H1 (cell line): Measurements from ENCODE around the gene U2AF1L4. TPM values are rescaled to one million over a fixed set of nuclear protein-coding genes. Genes with fewer than 3 reads are reported as not detected.
A peak's percentile ranks its signal among the peaks of the same experiment; 100 is the strongest.

Experiments used
- CTCF ChIA-PET: fragments of 300-600 bp; sonication (Branson Sonifier 250); formaldehyde crosslinking; loops from one replicate; lab custom pipeline; 2021; ENCODE audit not compliant: partially characterized antibody; lab: Charles Lee
- POLR2A ChIA-PET: fragments of 300-600 bp; sonication (Branson Sonifier 250); formaldehyde crosslinking; loops from one replicate; lab custom pipeline; 2021; ENCODE audit warnings: inconsistent platforms; ENCODE audit not compliant: partially characterized antibody; lab: Charles Lee
- DNase-seq, 2 experiments: peaks; one replicate each; pipeline versions ENCODE4 v3.0.0 to v3.0.0-alpha.2; 2010 to 2022; ENCODE audit warnings: low spot score in 2 of 2, low read depth in 1 of 2, mixed read lengths in 1 of 2
- FAIRE-seq: peaks from 2 replicates; lab custom pipeline; 2011; peaks lifted over from hg19 to GRCh38; lab: Jason Lieb, UNC
- H2AFZ ChIP-seq: 2 replicates; pipeline ENCODE4 v1.8.1; 2012; ENCODE audit warnings: low read length, inconsistent platforms
- H2AK5ac ChIP-seq: 2 replicates; pipeline ENCODE4 v1.6.1; 2013; ENCODE audit warnings: low read depth, low read length
- H2BK120ac ChIP-seq: replicated peaks from 2 replicates; pipeline ENCODE3; 2013; ENCODE audit warnings: low read depth, low read length, inconsistent platforms
- H2BK12ac ChIP-seq: 2 replicates; pipeline ENCODE4 v1.6.1; 2013; ENCODE audit warnings: low read depth, low read length
- H2BK15ac ChIP-seq: 2 replicates; pipeline ENCODE4 v1.6.1; 2013; ENCODE audit warnings: low read length
- H2BK20ac ChIP-seq: 2 replicates; pipeline ENCODE4 v1.6.1; 2013; ENCODE audit warnings: low read length
- H2BK5ac ChIP-seq: 2 replicates; pipeline ENCODE4 v1.6.1; 2013; ENCODE audit warnings: low read depth, low read length
- H3K14ac ChIP-seq: 2 replicates; pipeline ENCODE4 v1.6.1; 2013; ENCODE audit warnings: inconsistent platforms; ENCODE audit not compliant: insufficient read length
- H3K18ac ChIP-seq: 2 replicates; pipeline ENCODE4 v1.6.1; 2013; ENCODE audit warnings: low read length; ENCODE audit errors: extremely low read depth
- H3K23ac ChIP-seq: 2 replicates; pipeline ENCODE4 v1.6.1; 2013; ENCODE audit warnings: inconsistent platforms; ENCODE audit not compliant: insufficient read length
- H3K23me2 ChIP-seq: 2 replicates; pipeline ENCODE4 v1.6.1; 2013; ENCODE audit warnings: low read depth, low read length
- H3K27ac ChIP-seq: 2 replicates; pipeline ENCODE4 v1.6.1; 2011; ENCODE audit warnings: low read depth, low read length, inconsistent platforms
- H3K27me3 ChIP-seq, 4 experiments: replicated peaks in 1 of 4; 1 replicate in 1 of 4; 2 replicates in 3 of 4; pipeline versions ENCODE4 v1.6.1 to v1.8.1; 2011 to 2013; ENCODE audit warnings: low read length in 3 of 4, mild to moderate bottlenecking in 3 of 4, inconsistent platforms in 2 of 4, mixed read lengths in 2 of 4, moderate library complexity in 1 of 4; ENCODE audit not compliant: control insufficient read depth in 3 of 4, insufficient read depth in 3 of 4; ENCODE audit errors: extremely low read depth in 1 of 4
- H3K36me3 ChIP-seq, 4 experiments: 2 replicates each; pipeline versions ENCODE4 v1.6.1 to v1.8.1; 2011 to 2013; ENCODE audit warnings: mild to moderate bottlenecking in 4 of 4, low read length in 3 of 4, moderate library complexity in 2 of 4, control low read depth in 1 of 4, inconsistent platforms in 1 of 4; ENCODE audit not compliant: insufficient read depth in 4 of 4, control insufficient read depth in 2 of 4
- H3K4ac ChIP-seq: replicated peaks from 2 replicates; pipeline ENCODE3; 2013; ENCODE audit warnings: low read length, low read depth, mixed read lengths, inconsistent platforms; ENCODE audit not compliant: insufficient read length
- H3K4me1 ChIP-seq, 4 experiments: replicated peaks in 1 of 4; 1 replicate in 1 of 4; 2 replicates in 3 of 4; pipeline versions ENCODE4 v1.6.1 to v1.8.1; 2011 to 2013; ENCODE audit warnings: low read length in 3 of 4, inconsistent platforms in 2 of 4, mixed read lengths in 1 of 4; ENCODE audit not compliant: insufficient read depth in 4 of 4, control insufficient read depth in 3 of 4
- H3K4me2 ChIP-seq, 2 experiments: 2 replicates each; pipeline versions ENCODE4 v1.6.1 to v1.8.1; 2011 to 2013; ENCODE audit warnings: low read depth in 2 of 2, low read length in 2 of 2, control low read depth in 1 of 2, inconsistent platforms in 1 of 2, mild to moderate bottlenecking in 1 of 2; ENCODE audit not compliant: insufficient read depth in 1 of 2
- H3K4me3 ChIP-seq, 4 experiments: fragments of 200-600, 300-600 bp in 1 of 4; sonication (generic), shearing (Covaris generic), sonication (Bioruptor Twin) in 1 of 4; 2 replicates each; pipeline versions ENCODE4 v1.5.1 to v1.8.1; 2011 to 2016; ENCODE audit warnings: low read length in 4 of 4, low read depth in 3 of 4, control low read depth in 2 of 4, inconsistent platforms in 2 of 4, mild to moderate bottlenecking in 2 of 4, mixed read lengths in 1 of 4, moderate library complexity in 1 of 4; ENCODE audit not compliant: insufficient read depth in 2 of 4; ENCODE audit errors: extremely low read depth in 1 of 4
- H3K56ac ChIP-seq: replicated peaks from 2 replicates; pipeline ENCODE3; 2013; ENCODE audit warnings: low read depth, mild to moderate bottlenecking, mixed read lengths, low read length, inconsistent platforms; ENCODE audit not compliant: insufficient read length
- H3K79me1 ChIP-seq: 2 replicates; pipeline ENCODE4 v1.6.1; 2013; ENCODE audit warnings: low read depth, low read length, control low read depth
- H3K79me2 ChIP-seq, 2 experiments: 2 replicates each; pipeline versions ENCODE4 v1.6.1 to v1.8.1; 2012 to 2013; ENCODE audit warnings: low read length in 2 of 2, mild to moderate bottlenecking in 2 of 2, inconsistent platforms in 1 of 2; ENCODE audit not compliant: insufficient read depth in 2 of 2, control insufficient read depth in 1 of 2
- H3K9ac ChIP-seq, 4 experiments: replicated peaks in 1 of 4; 1 replicate in 1 of 4; 2 replicates in 3 of 4; pipeline versions ENCODE4 v1.6.1 to v1.8.1; 2011 to 2013; ENCODE audit warnings: low read depth in 3 of 4, low read length in 3 of 4, control low read depth in 2 of 4, mild to moderate bottlenecking in 2 of 4, moderate library complexity in 2 of 4, inconsistent platforms in 1 of 4; ENCODE audit errors: extremely low read depth in 1 of 4
- H3K9me3 ChIP-seq, 2 experiments: 2 replicates each; pipeline versions ENCODE4 v1.6.1 to v1.8.1; 2012 to 2013; ENCODE audit warnings: mild to moderate bottlenecking in 2 of 2, moderate library complexity in 2 of 2, control low read depth in 1 of 2, inconsistent platforms in 1 of 2, low read depth in 1 of 2, low read length in 1 of 2, mixed read lengths in 1 of 2; ENCODE audit not compliant: insufficient read depth in 2 of 2
- H4K20me1 ChIP-seq, 2 experiments: replicated peaks in 1 of 2; 2 replicates each; pipeline versions ENCODE3 to v1.8.1; 2011 to 2013; ENCODE audit warnings: inconsistent platforms in 2 of 2, low read length in 2 of 2, mild to moderate bottlenecking in 1 of 2; ENCODE audit not compliant: insufficient read depth in 2 of 2, control insufficient read depth in 1 of 2
- H4K5ac ChIP-seq: 2 replicates; pipeline ENCODE4 v1.6.1; 2013; ENCODE audit warnings: low read length, low read depth, mixed read lengths, inconsistent platforms; ENCODE audit not compliant: insufficient read length
- H4K8ac ChIP-seq: 2 replicates; pipeline ENCODE4 v1.8.0; 2013; ENCODE audit warnings: mild to moderate bottlenecking, moderate library complexity, low read length, inconsistent platforms; ENCODE audit not compliant: insufficient read depth; ENCODE audit errors: extremely low read depth
- H4K91ac ChIP-seq: replicated peaks from 2 replicates; pipeline ENCODE3; 2013; ENCODE audit warnings: low read length, mixed read lengths, inconsistent platforms; ENCODE audit not compliant: insufficient read length
- MAX ChIP-seq: IDR thresholded peaks from 2 replicates; pipeline ENCODE4 v1.6.1; 2012; ENCODE audit warnings: inconsistent platforms
- SIN3A ChIP-seq, 2 experiments: IDR thresholded peaks in 1 of 2; conservative IDR thresholded peaks in 1 of 2; 2 replicates each; pipeline ENCODE4 v1.6.1; 2011 to 2012; ENCODE audit warnings: low read length in 2 of 2, improper control_type of control experiment in 1 of 2, low read depth in 1 of 2, mild to moderate bottlenecking in 1 of 2
- TAF1 ChIP-seq: IDR thresholded peaks from 2 replicates; pipeline ENCODE4 v1.6.1; 2011; ENCODE audit warnings: mild to moderate bottlenecking, low read depth, low read length
- TCF12 ChIP-seq: IDR thresholded peaks from 2 replicates; pipeline ENCODE4 v1.6.1; 2011; ENCODE audit warnings: low read depth, mild to moderate bottlenecking, low read length
- WGBS, 2 experiments: shearing (Covaris generic) in 1 of 2; methylation state at CpG; one replicate each; pipeline versions ENCODE4 v1.1.6 to v1.1.7; 2013 to 2015; ENCODE audit warnings: low lambda C conversion rate in 2 of 2, mixed read lengths in 2 of 2, inconsistent platforms in 1 of 2, low coverage in 1 of 2, missing lambda C conversion rate in 1 of 2; ENCODE audit not compliant: insufficient replicate concordance in 2 of 2, insufficient coverage in 1 of 2, insufficient read length in 1 of 2; ENCODE audit errors: extremely low coverage in 1 of 2, missing lambda C conversion rate in 1 of 2; 5-methylcytosine and 5-hydroxymethylcytosine counted together
- polyA plus RNA-seq, 7 experiments: library from polyadenylated mRNA; depleted of rRNA in 3 of 7; stranded (reverse) in 5 of 7; unstranded in 2 of 7; fragments of >200 nt in 5 of 7; fragments of 200-250 nt in 2 of 7; gene quantifications; 1 replicate in 5 of 7; 2 replicates in 1 of 7; 4 replicates in 1 of 7; pipeline versions ENCODE4 v1.2.1 to v1.2.3, GENCODE V29; 2011 to 2013; ENCODE audit warnings: missing spikeins in 2 of 7, mixed read lengths in 2 of 7
- total RNA-seq: library from RNA; stranded (reverse); fragmentation: NEBNext Ultra II Directional; extraction: Animal tissue kit (Norgen Biotek cat#: 25700); gene quantifications from 2 replicates; pipeline ENCODE4 v1.2.1, GENCODE V29; 2021

Gene U2AF1L4
- total and polyA plus RNA-seq, 2 of the 8 experiments (the other 6 are each of a cell fraction or from before 2014, with no cell fraction given), result 15.1 to 32.7 TPM

GRCh38 chr19:35767288-35768081 is 22.3 kb upstream of the U2AF1L4 start:
- H3K9me3 ChIP-seq, result no peaks in the 10 kb centered on the region
- H4K8ac ChIP-seq, result peak overlapping the region; percentile 58
- H2BK5ac ChIP-seq, result no peak overlapping the region
- H2AK5ac ChIP-seq, result no peak overlapping the region
- peak overlapping the region; percentile 15 for H4K5ac ChIP-seq
- peak overlapping the region in 1 of 4 experiments; percentile 42; a peak in 3 of 8 replicates for H3K4me3 ChIP-seq
- H3K56ac ChIP-seq, result no peak overlapping the region
- no peak overlapping the region for H2BK15ac ChIP-seq
- H3K27ac ChIP-seq, result no peak overlapping the region
- H3K23me2 ChIP-seq, result no peaks in the 10 kb centered on the region; the same call in 1 of the 2 replicates
- peaks cover 0 to 6% (median 3%) of the 10 kb centered on the region in 4 experiments; a peak in 4 of 8 replicates for H3K36me3 ChIP-seq
- H3K27me3 ChIP-seq, result no peaks in the 10 kb centered on the region
- no peak overlapping the region for H3K4ac ChIP-seq
- no peak overlapping the region for H3K14ac ChIP-seq
- no peak overlapping the region for H2BK120ac ChIP-seq
- no peak overlapping the region for H2AFZ ChIP-seq
- H4K91ac ChIP-seq, result no peak overlapping the region
- H3K23ac ChIP-seq, result no peak overlapping the region
- peaks cover 4 to 5% of the 10 kb centered on the region in 2 experiments for H4K20me1 ChIP-seq
- peaks cover 0 to 13% (median 7%) of the 10 kb centered on the region in 4 experiments; a peak in 5 of 7 replicates for H3K4me1 ChIP-seq
- H3K9ac ChIP-seq, result no peak overlapping the region
- no peaks in the 10 kb centered on the region; the same call in 1 of the 2 replicates for H3K79me1 ChIP-seq
- H3K4me2 ChIP-seq, result peak overlapping the region; percentile 13 to 57
- H3K79me2 ChIP-seq, result no peaks in the 10 kb centered on the region
- no peak overlapping the region for H2BK12ac ChIP-seq
- FAIRE-seq, result no peak
- ChIA-PET POLR2A (interaction anchor here (0.6 to 2.8 kb wide), 11 partner anchors 9 to 257 kb away, joined by 3 to 11 read pairs (median 4); partner anchors contain the start of genes HSPB6, IGFLR1, LIN37 and PROSER3), CTCF (interaction anchor here (0.9 to 2.5 kb wide), 6 partner anchors 9 to 73 kb away, joined by 3 to 9 read pairs (median 4); no protein-coding TSS in a partner anchor)
- no peak overlapping the region for H2BK20ac ChIP-seq
- H3K18ac ChIP-seq, result no peak overlapping the region
- 42% methylated on average over 21 of the region's 34 CpGs; no CpG with 5 or more reads in 1 of the 2 experiments for WGBS, 2 experiments
- DNase-seq, result peak in 1 of 2 experiments; percentile 89
- TF ChIP-seq TAF1 (0 out of 2 replicates have a peak, but pooled peaks have one; percentile 24), TCF12 (no peak), SIN3A (conservative IDR thresholded peaks at IDR 0.05 in 1 of 2, IDR thresholded peaks at IDR 0.05 in 1 of 2; ENCODE audit: low read depth in 1 of 2, low read length in 2 of 2) (peak in 1 of 2 experiments; percentile 72; a peak in 2 of 4 replicates), MAX (peak; percentile 16; the same call in 1 of the 2 replicates)
- TF ChIP-seq, all 59 proteins: peak for 3
